ENCODE measurements around the gene SRGAP1.
"Not testable (repeated sequence)": the region's sequence is repeated elsewhere in the genome, so short reads cannot be mapped to it uniquely, and the experiment has no call there.

Gene SRGAP1

GRCh38 chr12:64137117-64137516, 292.6 kb downstream of the SRGAP1 start:
- no peak for DNase-seq

GRCh38 chr12:64139021-64139420, 294.5 kb downstream of the SRGAP1 start:
- no peak for DNase-seq

- DNase-seq: no peak
Measured at GRCh38 chr12:64142382-64142781, 297.9 kb downstream of the SRGAP1 start.

- no peak for DNase-seq
Measured at GRCh38 chr12:64142784-64143183, 298.3 kb downstream of the SRGAP1 start.

- no peak for DNase-seq
Measured at GRCh38 chr12:64145226-64145625, 300.7 kb downstream of the SRGAP1 start.

GRCh38 chr12:64147011-64147631, 302.6 kb downstream of the SRGAP1 start:
- no peak for DNase-seq

- DNase-seq: no peak
Measured at GRCh38 chr12:64147875-64148274, 303.4 kb downstream of the SRGAP1 start.

- DNase-seq: no peak
Measured at GRCh38 chr12:64154677-64155076, 310.2 kb downstream of the SRGAP1 start.

- DNase-seq: no peak
Measured at GRCh38 chr12:64157110-64157509, 312.6 kb downstream of the SRGAP1 start.

- no peak for DNase-seq
Measured at GRCh38 chr12:64160021-64160710, 315.7 kb downstream of the SRGAP1 start.

- no peak for DNase-seq
Measured at GRCh38 chr12:64160711-64161060, 316.2 kb downstream of the SRGAP1 start.

- not testable (repeated sequence) for DNase-seq
Measured at GRCh38 chr12:64166606-64167005, 322.1 kb downstream of the SRGAP1 start.

GRCh38 chr12:64167041-64167440, 322.5 kb downstream of the SRGAP1 start:
- not testable (repeated sequence) for DNase-seq

- DNase-seq: no peak
Measured at GRCh38 chr12:64170024-64170423, 325.5 kb downstream of the SRGAP1 start.

- DNase-seq: no peak
Measured at GRCh38 chr12:64170730-64171129, 326.2 kb downstream of the SRGAP1 start.

- no peak for DNase-seq
Measured at GRCh38 chr12:64171715-64172114, 327.2 kb downstream of the SRGAP1 start.

GRCh38 chr12:64172143-64172970, 327.9 kb downstream of the SRGAP1 start:
- no peak for DNase-seq

- no peak for DNase-seq
Measured at GRCh38 chr12:64173456-64173855, 329.0 kb downstream of the SRGAP1 start.

- no peak for DNase-seq
Measured at GRCh38 chr12:64175254-64175945, 330.9 kb downstream of the SRGAP1 start.

GRCh38 chr12:64177001-64177400, 332.5 kb downstream of the SRGAP1 start:
- no peak for DNase-seq

GRCh38 chr12:64178122-64178521, 333.6 kb downstream of the SRGAP1 start:
- DNase-seq: no peak

- DNase-seq: no peak
Measured at GRCh38 chr12:64180951-64181350, 336.5 kb downstream of the SRGAP1 start.

Data from GF-D8 (cell line).